H9 (cell line): ENCODE results near the gene NRP2. TPM values are rescaled to one million over a fixed set of nuclear protein-coding genes. Genes with fewer than 3 reads are reported as not detected.

Experiments used
- DNase-seq: peaks from one replicate; pipeline ENCODE4 v3.0.0-alpha.2; 2017
- H2AFZ ChIP-seq: one replicate; pipeline ENCODE4 v1.6.1; 2013; ENCODE audit warnings: mild to moderate bottlenecking, low read length, control low read depth, moderate library complexity
- H2AK5ac ChIP-seq: 2 replicates; pipeline ENCODE4 v1.6.1; 2013; ENCODE audit warnings: low read length, control low read depth, mixed read lengths; ENCODE audit not compliant: insufficient read length
- H2BK120ac ChIP-seq: one replicate; pipeline ENCODE4 v1.6.1; 2013; ENCODE audit warnings: low read depth, mild to moderate bottlenecking, low read length, control low read depth, inconsistent platforms; ENCODE audit not compliant: poor library complexity, severe bottlenecking
- H2BK12ac ChIP-seq: 2 replicates; pipeline ENCODE4 v1.6.1; 2013; ENCODE audit warnings: low read length, control low read depth, mixed read lengths, low read depth; ENCODE audit not compliant: insufficient read length
- H2BK15ac ChIP-seq: 2 replicates; pipeline ENCODE4 v1.6.1; 2013; ENCODE audit warnings: low read depth, low read length, control low read depth
- H2BK20ac ChIP-seq: one replicate; pipeline ENCODE4 v1.6.1; 2013; ENCODE audit warnings: low read depth, mild to moderate bottlenecking, low read length, control low read depth, inconsistent platforms; ENCODE audit not compliant: poor library complexity, severe bottlenecking
- H2BK5ac ChIP-seq: 2 replicates; pipeline ENCODE4 v1.6.1; 2013; ENCODE audit warnings: low read length, control low read depth, mixed read lengths; ENCODE audit not compliant: insufficient read length
- H3K14ac ChIP-seq: 2 replicates; pipeline ENCODE4 v1.6.1; 2013; ENCODE audit warnings: low read length, control low read depth; ENCODE audit not compliant: insufficient read depth
- H3K18ac ChIP-seq: 2 replicates; pipeline ENCODE4 v1.6.1; 2013; ENCODE audit warnings: low read depth, mild to moderate bottlenecking, mixed read lengths, low read length, control low read depth; ENCODE audit not compliant: insufficient read length
- H3K23ac ChIP-seq: 2 replicates; pipeline ENCODE4 v1.6.1; 2013; ENCODE audit warnings: low read length, control low read depth, mixed read lengths, low read depth; ENCODE audit not compliant: insufficient read length
- H3K23me2 ChIP-seq: 2 replicates; pipeline ENCODE4 v1.6.1; 2013; ENCODE audit warnings: low read depth, mild to moderate bottlenecking, mixed read lengths, low read length, control low read depth; ENCODE audit not compliant: insufficient read length, poor library complexity, severe bottlenecking
- H3K27ac ChIP-seq: 2 replicates; pipeline ENCODE4 v1.5.1; 2013; ENCODE audit warnings: low read length, control low read depth, mixed read lengths, low read depth; ENCODE audit not compliant: insufficient read length
- H3K27me3 ChIP-seq: 2 replicates; pipeline ENCODE4 v1.6.1; 2013; ENCODE audit warnings: low read length, control low read depth, inconsistent platforms; ENCODE audit not compliant: insufficient read depth
- H3K4ac ChIP-seq: 2 replicates; pipeline ENCODE4 v1.6.1; 2013; ENCODE audit warnings: low read depth, mild to moderate bottlenecking, control low read depth, inconsistent platforms, low read length, moderate library complexity
- H3K4me1 ChIP-seq: 2 replicates; pipeline ENCODE4 v1.6.1; 2013; ENCODE audit warnings: low read length, control low read depth, inconsistent platforms; ENCODE audit not compliant: insufficient read depth
- H3K4me2 ChIP-seq: 2 replicates; pipeline ENCODE4 v1.6.1; 2013; ENCODE audit warnings: low read length, control low read depth, mixed read lengths; ENCODE audit not compliant: insufficient read length, insufficient read depth
- H3K56ac ChIP-seq: 2 replicates; pipeline ENCODE4 v1.6.1; 2013; ENCODE audit warnings: low read depth, mild to moderate bottlenecking, mixed read lengths, low read length, control low read depth; ENCODE audit not compliant: insufficient read length
- H3K79me1 ChIP-seq: 2 replicates; pipeline ENCODE4 v1.6.1; 2013; ENCODE audit warnings: low read depth, mild to moderate bottlenecking, moderate library complexity, low read length, control low read depth, inconsistent platforms; ENCODE audit not compliant: insufficient read depth, poor library complexity, severe bottlenecking
- H3K79me2 ChIP-seq: 2 replicates; pipeline ENCODE4 v1.6.1; 2013; ENCODE audit warnings: low read length, control low read depth, inconsistent platforms; ENCODE audit not compliant: insufficient read depth
- H3K9ac ChIP-seq: 2 replicates; pipeline ENCODE4 v1.6.1; 2013; ENCODE audit warnings: low read length, control low read depth, mixed read lengths; ENCODE audit not compliant: insufficient read length; ENCODE audit errors: extremely low read depth
- H3K9me3 ChIP-seq: one replicate; pipeline ENCODE4 v1.6.1; 2013; ENCODE audit warnings: low read depth, low read length, inconsistent platforms; ENCODE audit not compliant: control insufficient read depth
- H3T11ph ChIP-seq: one replicate; pipeline ENCODE4 v1.6.1; 2013; ENCODE audit warnings: mild to moderate bottlenecking, low read length, control low read depth, inconsistent platforms
- H4K20me1 ChIP-seq: one replicate; pipeline ENCODE4 v1.6.1; 2013; ENCODE audit not compliant: control insufficient read depth, insufficient read length, insufficient read depth
- H4K5ac ChIP-seq: 2 replicates; pipeline ENCODE4 v1.6.1; 2013; ENCODE audit warnings: low read depth, mild to moderate bottlenecking, mixed read lengths, low read length, control low read depth; ENCODE audit not compliant: insufficient read length
- H4K8ac ChIP-seq: replicated peaks from 2 replicates; pipeline ENCODE4 v1.6.1; 2013; ENCODE audit warnings: low read length, control low read depth, mixed read lengths, low read depth; ENCODE audit not compliant: insufficient read length
- H4K91ac ChIP-seq: 2 replicates; pipeline ENCODE4 v1.6.1; 2013; ENCODE audit warnings: low read depth, mild to moderate bottlenecking, moderate library complexity, mixed read lengths, low read length, control low read depth; ENCODE audit not compliant: insufficient read length
- H3K27ac Mint-ChIP-seq, 3 experiments: 2 replicates in 2 of 3; 3 replicates in 1 of 3; pipeline ENCODE4 v1.8.0; 2020 to 2021; ENCODE audit warnings: mixed read lengths in 3 of 3, mild to moderate bottlenecking in 1 of 3, moderate library complexity in 1 of 3
- H3K27me3 Mint-ChIP-seq: 2 replicates; pipeline ENCODE4 v1.8.0; 2021; ENCODE audit warnings: low read depth, mild to moderate bottlenecking, moderate library complexity, mixed read lengths
- H3K36me3 Mint-ChIP-seq, 3 experiments: 2 replicates in 2 of 3; 3 replicates in 1 of 3; pipeline ENCODE4 v1.8.0; 2020 to 2021; ENCODE audit warnings: low read depth in 3 of 3, mixed read lengths in 3 of 3; ENCODE audit not compliant: insufficient read depth in 1 of 3
- H3K4me1 Mint-ChIP-seq, 2 experiments: 2 replicates each; pipeline ENCODE4 v1.8.0; 2020; ENCODE audit warnings: mixed read lengths in 2 of 2
- H3K4me3 Mint-ChIP-seq, 2 experiments: 2 replicates in 1 of 2; 3 replicates in 1 of 2; pipeline ENCODE4 v1.8.0; 2020 to 2021; ENCODE audit warnings: mild to moderate bottlenecking in 2 of 2, mixed read lengths in 2 of 2, moderate library complexity in 1 of 2
- H3K9me3 Mint-ChIP-seq, 2 experiments: 2 replicates in 1 of 2; 3 replicates in 1 of 2; pipeline ENCODE4 v1.8.0; 2020; ENCODE audit warnings: mild to moderate bottlenecking in 2 of 2, mixed read lengths in 2 of 2, moderate library complexity in 1 of 2
- CTCF ChIP-seq: fragments of 200-600 bp; sonication (generic); conservative IDR thresholded peaks from 3 replicates; pipeline ENCODE4 v1.8.0; 2021; ENCODE audit warnings: antibody characterized with exemption, mild to moderate bottlenecking
- WGBS: extraction: QIAGEN DNeasy Blood & Tissue Kit; methylation state at CpG from one replicate; pipeline ENCODE4 v1.1.7; 2013; ENCODE audit warnings: missing lambda C conversion rate, low lambda C conversion rate, mixed read lengths; ENCODE audit not compliant: insufficient read length; ENCODE audit errors: extremely low coverage; 5-methylcytosine and 5-hydroxymethylcytosine counted together
- total RNA-seq: library from RNA; stranded (reverse); gene quantifications from 2 replicates; pipeline ENCODE4 v1.2.1, GENCODE V29; 2021

NRP2 gene
- total RNA-seq, 1 experiment from 2014 or later: 19.7 TPM

GRCh38 chr2:205764270-205764746 is 82.0 kb downstream of the NRP2 start:
- Mint-ChIP-seq H3K4me3 (peak overlapping the region; percentile 65 to 75), H3K9me3 (no peaks in the 10 kb centered on the region), H3K27ac (peak overlapping the region; percentile 99 to 100 (median 99)), H3K4me1 (peaks cover 46 to 60% of the 10 kb centered on the region in 2 experiments), H3K27me3 (peaks cover 4% of the 10 kb centered on the region), H3K36me3 (peaks cover 0 to 10% (median 5%) of the 10 kb centered on the region in 3 experiments; a peak in 3 of 7 replicates)
- Histone ChIP-seq H2BK12ac (peak overlapping the region; percentile 78), H4K20me1 (no peaks in the 10 kb centered on the region), H3K14ac (peak overlapping the region; percentile 98), H4K5ac (peak overlapping the region; percentile 97), H3K18ac (peak overlapping the region; percentile 98), H3K23me2 (no peaks in the 10 kb centered on the region), H2BK20ac (peak overlapping the region; percentile 76), H3T11ph (peak overlapping the region; percentile 91), H3K27ac (peak overlapping the region; percentile 88), H2BK5ac (peak overlapping the region; percentile 50), H2AK5ac (peak overlapping the region; percentile 71), H3K79me1 (no peaks in the 10 kb centered on the region), H4K8ac (no peak overlapping the region), H2BK120ac (peak overlapping the region; percentile 79), H3K23ac (no peak overlapping the region), H2AFZ (no peak overlapping the region), H3K9ac (peak overlapping the region; percentile 68), H3K79me2 (no peaks in the 10 kb centered on the region), H4K91ac (peak overlapping the region; percentile 90), H2BK15ac (no peak overlapping the region), H3K27me3 (no peaks in the 10 kb centered on the region), H3K4me2 (peak overlapping the region; percentile 48), H3K9me3 (no peaks in the 10 kb centered on the region), H3K4ac (peak overlapping the region; percentile 91), H3K56ac (no peak overlapping the region), H3K4me1 (peaks cover 3% of the 10 kb centered on the region; the same call in 1 of the 2 replicates)
- no CpG with 5 or more reads among the region's 8 CpGs for WGBS
- TF ChIP-seq CTCF: no peak
- DNase-seq: peak; percentile 67
